Colonic mucosa (tissue), 4 donors: ENCODE results near the gene KLF6. TPM values are rescaled to one million over a fixed set of nuclear protein-coding genes. Genes with fewer than 3 reads are reported as not detected.

Source experiments
- DNase-seq: peaks from one replicate; pipeline ENCODE4 v3.0.0-alpha.2; 2020
- H3K27ac ChIP-seq: fragments of 200-600 bp; one replicate; pipeline ENCODE4 v1.8.0; 2021
- H3K27me3 ChIP-seq: fragments of 200-600 bp; one replicate; pipeline ENCODE4 v1.8.0; 2021
- H3K36me3 ChIP-seq: fragments of 200-600 bp; one replicate; pipeline ENCODE4 v1.8.0; 2021
- H3K4me1 ChIP-seq: fragments of 200-600 bp; one replicate; pipeline ENCODE4 v1.8.0; 2021; ENCODE audit warnings: mild to moderate bottlenecking
- H3K4me3 ChIP-seq: fragments of 200-600 bp; one replicate; pipeline ENCODE4 v1.8.0; 2021
- H3K9ac ChIP-seq, 2 donors: one replicate each; pipeline ENCODE4 v1.7.0; 2013; ENCODE audit warnings: control low read depth in 2 of 2, low read depth in 2 of 2, low read length in 2 of 2
- H3K9me3 ChIP-seq: fragments of 200-600 bp; one replicate; pipeline ENCODE4 v1.8.0; 2021
- CTCF ChIP-seq: fragments of 200-600 bp; IDR thresholded peaks from one replicate; pipeline ENCODE4 v1.8.0; 2022; ENCODE audit warnings: antibody characterized with exemption, mild to moderate bottlenecking
- intact Hi-C: fragments of 100-400 bp; cut with DNase I; formaldehyde crosslinking; loops from one replicate; pipeline ENCODE4 v1.14.1; 2022
- total RNA-seq, 2 donors: library from RNA; stranded (reverse); fragmentation: NEBNext Ultra II Directional in 1 of 2; extraction: Animal tissue kit (Norgen Biotek cat#: 25700) in 1 of 2; gene quantifications; one replicate each; pipeline ENCODE4 v1.2.1, GENCODE V29; 2021
- donor health status: healthy.
- donor health status: DM: no; HTN: no; CAD: no.
- donor health status: DM: no; HTN: no; CAD: no.

Gene KLF6
- total RNA-seq, 2 donors from 2014 or later = 106 to 299 TPM

DNA sequence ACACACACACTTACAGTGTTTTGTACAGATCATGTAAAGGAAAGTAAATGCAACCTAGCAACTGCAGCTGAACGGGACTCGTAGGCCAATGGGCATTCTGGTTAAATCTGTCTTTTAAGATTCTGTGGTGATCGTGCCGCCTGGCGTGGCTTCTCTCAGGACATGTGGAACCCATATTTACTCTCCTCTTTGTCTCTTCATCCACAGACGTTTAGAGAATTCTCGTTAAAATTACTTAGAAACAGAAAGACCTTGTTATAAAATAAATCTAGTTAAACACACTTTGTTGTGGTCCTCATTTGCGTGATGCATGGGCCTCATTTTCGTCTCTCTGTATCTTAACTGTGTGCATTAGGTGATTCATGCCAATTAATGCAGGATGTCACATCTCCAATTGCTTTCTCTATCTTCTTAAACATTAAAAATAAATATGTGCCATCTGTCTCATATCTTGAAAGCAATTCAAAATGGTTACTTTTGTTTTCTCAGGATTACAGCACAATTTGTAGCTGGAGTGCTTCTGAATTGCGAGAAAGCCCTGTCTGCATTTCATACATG lies 11.5 kb downstream of the KLF6 start:
- Histone ChIP-seq H3K27ac (no peak overlapping the region), H3K27me3 (no peaks in the 10 kb centered on the region), H3K4me3 (no peak overlapping the region), H3K4me1 (peaks cover 2% of the 10 kb centered on the region), H3K36me3 (peaks cover 4% of the 10 kb centered on the region), H3K9me3 (no peaks in the 10 kb centered on the region), H3K9ac (no peak overlapping the region)
- TF ChIP-seq CTCF = no peak
- DNase-seq = peak; percentile 11
- intact Hi-C loops = no loop called here

DNA sequence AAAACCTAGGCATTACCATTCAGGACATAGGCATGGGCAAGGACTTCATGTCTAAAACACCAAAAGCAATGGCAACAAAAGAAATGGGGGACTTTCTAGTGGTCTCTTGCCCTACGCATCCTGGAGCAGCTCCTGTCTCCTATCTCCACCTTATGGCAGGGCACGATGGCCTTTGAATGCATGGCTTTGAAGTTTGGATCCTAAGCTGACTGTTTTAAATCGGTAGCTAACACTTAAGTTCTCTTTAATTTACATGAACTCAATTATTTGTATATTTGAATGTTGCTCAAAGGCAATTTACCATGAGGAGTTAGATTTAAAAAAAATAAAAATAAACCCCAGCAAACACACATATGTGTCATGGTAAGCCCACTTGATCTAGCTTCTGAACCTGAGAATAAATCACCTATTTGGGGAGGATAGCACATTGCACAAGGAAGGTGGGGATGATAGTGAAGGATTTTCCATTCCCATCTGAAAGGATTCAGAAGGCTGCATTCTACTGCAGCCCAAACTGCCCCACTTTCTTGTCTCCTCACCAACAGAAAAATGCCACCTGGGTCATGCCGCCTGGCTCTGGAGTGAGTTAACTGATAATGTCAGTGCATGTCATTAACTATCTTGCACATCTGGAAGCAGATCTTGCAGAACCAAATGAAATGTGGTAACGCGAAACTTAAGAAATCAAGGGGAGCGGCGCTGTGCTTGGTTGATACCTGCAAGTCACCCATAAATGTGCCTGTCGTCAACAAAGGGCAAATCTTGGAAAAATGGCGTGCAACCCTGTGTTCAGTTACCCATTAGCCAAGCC lies 12.4 kb downstream of the KLF6 start:
- no peak for TF ChIP-seq CTCF
- Histone ChIP-seq H3K4me1 (no peaks in the 10 kb centered on the region), H3K4me3 (no peak overlapping the region), H3K9ac (no peak overlapping the region), H3K9me3 (no peaks in the 10 kb centered on the region), H3K36me3 (no peaks in the 10 kb centered on the region), H3K27ac (no peak overlapping the region), H3K27me3 (no peaks in the 10 kb centered on the region)
- intact Hi-C loops = no loop called here
- DNase-seq = peak; percentile 6

DNA sequence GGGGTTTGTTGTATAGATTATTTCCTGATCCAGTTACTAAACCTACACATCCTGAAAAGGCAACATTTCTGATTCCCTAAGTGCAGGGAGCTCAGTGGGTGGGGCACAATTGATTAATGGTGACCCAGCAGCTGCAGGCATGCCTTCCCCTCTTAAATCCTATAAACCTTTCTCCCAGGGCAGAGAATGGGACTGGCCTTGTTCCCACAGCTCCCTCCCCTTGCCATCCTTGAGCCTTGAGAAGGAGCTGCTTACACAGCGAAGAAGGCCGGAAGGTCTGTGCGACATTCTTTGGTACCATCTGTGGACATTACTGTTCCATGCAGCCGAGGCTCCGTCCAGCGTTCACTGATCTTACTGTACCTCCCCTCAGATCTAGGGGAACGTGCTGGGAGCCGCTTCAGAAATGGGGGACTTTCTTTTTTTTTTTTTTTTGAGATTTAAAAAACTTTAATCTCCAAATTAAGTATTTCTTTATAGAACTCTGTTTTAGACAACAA lies 14.3 kb downstream of the KLF6 start:
- Histone ChIP-seq H3K4me1 (no peaks in the 10 kb centered on the region), H3K9ac (no peak overlapping the region), H3K27me3 (no peaks in the 10 kb centered on the region), H3K4me3 (no peak overlapping the region), H3K27ac (no peak overlapping the region), H3K9me3 (no peaks in the 10 kb centered on the region), H3K36me3 (no peaks in the 10 kb centered on the region)
- no peak for DNase-seq
- intact Hi-C loops = no loop called here
- no peak for TF ChIP-seq CTCF

DNA sequence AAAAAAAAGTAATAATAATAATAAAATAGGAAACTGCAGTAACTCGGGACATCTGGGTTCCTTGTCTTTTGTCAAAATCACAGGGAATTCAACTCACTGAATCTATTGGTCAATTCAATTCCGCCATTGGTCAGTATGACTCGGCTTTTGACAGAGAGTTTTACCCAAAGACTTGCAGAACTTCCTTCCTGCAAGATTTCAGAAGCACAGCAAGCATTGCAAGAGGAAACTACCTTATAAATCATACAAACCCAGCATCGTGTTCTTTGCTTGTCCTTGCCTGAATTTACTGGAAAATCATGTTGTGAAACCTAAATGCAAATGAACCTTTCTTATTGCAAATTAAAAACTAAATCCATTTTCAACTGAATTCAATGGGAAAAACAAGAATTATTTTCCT lies 15.5 kb downstream of the KLF6 start:
- intact Hi-C loops = no loop called here
- Histone ChIP-seq H3K4me3 (no peak overlapping the region), H3K27me3 (no peaks in the 10 kb centered on the region), H3K4me1 (no peaks in the 10 kb centered on the region), H3K36me3 (no peaks in the 10 kb centered on the region), H3K9me3 (no peaks in the 10 kb centered on the region), H3K27ac (no peak overlapping the region), H3K9ac (no peak overlapping the region)
- TF ChIP-seq CTCF = no peak
- DNase-seq = no peak

- no peak overlapping the region for H3K27ac ChIP-seq
- no peaks in the 10 kb centered on the region for H3K4me1 ChIP-seq
- DNase-seq = no peak
Measured at GRCh38 chr10:3766046-3766756, 18.8 kb downstream of the KLF6 start.

More at GRCh38 chr10:3766046-3766756, 18.8 kb downstream of the KLF6 start:
- intact Hi-C loops = no loop called here
- H3K36me3 ChIP-seq = no peaks in the 10 kb centered on the region
- H3K27me3 ChIP-seq = no peaks in the 10 kb centered on the region
- TF ChIP-seq CTCF = no peak
- H3K9ac ChIP-seq = no peak overlapping the region
- no peak overlapping the region for H3K4me3 ChIP-seq
- H3K9me3 ChIP-seq = no peaks in the 10 kb centered on the region
